Activated effector memory CD4-positive, alpha-beta T cell treated with anti-CD3 and anti-CD28 coated beads, Interleukin-2, amount 50 U/mL, for 16 hours (primary cell): ENCODE measurements around the gene ZNF516.

Source experiments
- DNase-seq: peaks from one replicate; pipeline ENCODE4 v3.0.0-alpha.2; 2020

Gene ZNF516

GRCh38 chr18:76452357-76452756, 42.7 kb downstream of the ZNF516 start:
- DNase-seq = no peak

- DNase-seq = no peak
Observed at GRCh38 chr18:76451396-76452331, 43.4 kb downstream of the ZNF516 start.

- DNase-seq = no peak
Observed at GRCh38 chr18:76450452-76451395, 44.3 kb downstream of the ZNF516 start.

- no peak for DNase-seq
Observed at GRCh38 chr18:76449111-76449453, 46.0 kb downstream of the ZNF516 start.

GRCh38 chr18:76448256-76449110, 46.6 kb downstream of the ZNF516 start:
- no peak for DNase-seq

GRCh38 chr18:76447258-76447890, 47.7 kb downstream of the ZNF516 start:
- no peak for DNase-seq

- peak; percentile 50 for DNase-seq
Observed at GRCh38 chr18:76446321-76447257, 48.5 kb downstream of the ZNF516 start.

GRCh38 chr18:76445741-76446232, 49.3 kb downstream of the ZNF516 start:
- DNase-seq = no peak

- no peak for DNase-seq
Observed at GRCh38 chr18:76445275-76445674, 49.8 kb downstream of the ZNF516 start.

- DNase-seq = no peak
Observed at GRCh38 chr18:76444446-76445105, 50.5 kb downstream of the ZNF516 start.

GRCh38 chr18:76443519-76444445, 51.3 kb downstream of the ZNF516 start:
- peak; percentile 48 for DNase-seq

GRCh38 chr18:76442413-76443171, 52.5 kb downstream of the ZNF516 start:
- peak; percentile 56 for DNase-seq

GRCh38 chr18:76441668-76442412, 53.2 kb downstream of the ZNF516 start:
- DNase-seq = peak; percentile 61

- DNase-seq = peak; percentile 38
Observed at GRCh38 chr18:76441002-76441667, 53.9 kb downstream of the ZNF516 start.

GRCh38 chr18:76437910-76438309, 57.1 kb downstream of the ZNF516 start:
- DNase-seq = no peak

GRCh38 chr18:76437011-76437410, 58.0 kb downstream of the ZNF516 start:
- DNase-seq = no peak

GRCh38 chr18:76436342-76436741, 58.7 kb downstream of the ZNF516 start:
- no peak for DNase-seq
